ENCODE results near the gene RNF34. TPM values are rescaled to one million over a fixed set of nuclear protein-coding genes. Genes with fewer than 3 reads are reported as not detected.

Gene RNF34
- total and polyA plus RNA-seq, 2 of the 13 experiments (the other 11 are each of a cell fraction or from before 2014, with no cell fraction given): 36.8 to 53.2 TPM

GRCh38 chr12:121467638-121468498 is 68.0 kb downstream of the RNF34 start (continued):
- TF ChIP-seq GLMP (CRISPR knock-in tag; IDR thresholded peaks at IDR 0.05; ENCODE audit: borderline replicate concordance) (no peak), HDAC1 (CRISPR knock-in tag; IDR thresholded peaks at IDR 0.05) (peak; percentile 55), HOMEZ (CRISPR knock-in tag; IDR thresholded peaks at IDR 0.05; ENCODE audit: low read depth) (no peak), LRRFIP1 (CRISPR knock-in tag; conservative IDR thresholded peaks at IDR 0.05) (no peak), SP140L (CRISPR knock-in tag; IDR thresholded peaks at IDR 0.05; ENCODE audit: borderline replicate concordance) (no peak), SP1 (IDR thresholded peaks at IDR 0.05) (no peak), SP1 (CRISPR knock-in tag; IDR thresholded peaks at IDR 0.05) (no peak), CSRNP2 (CRISPR knock-in tag; conservative IDR thresholded peaks at IDR 0.05; ENCODE audit: low read depth) (no peak), BORCS8-MEF2B (CRISPR knock-in tag; IDR thresholded peaks at IDR 0.05) (peak; percentile 67; the same call in 1 of the 2 replicates), PRMT3 (CRISPR knock-in tag; IDR thresholded peaks at IDR 0.05; ENCODE audit: borderline replicate concordance, low read depth) (no peak), ZC3H13 (CRISPR knock-in tag; IDR thresholded peaks at IDR 0.05) (no peak), PBX2 (CRISPR knock-in tag; IDR thresholded peaks at IDR 0.05) (no peak), ZNF367 (CRISPR knock-in tag; IDR thresholded peaks at IDR 0.05; ENCODE audit: borderline replicate concordance) (no peak), ZNF18 (CRISPR knock-in tag; IDR thresholded peaks at IDR 0.05; ENCODE audit: insufficient replicate concordance) (no peak), PITX1 (CRISPR knock-in tag; IDR thresholded peaks at IDR 0.05) (no peak), HOXA3 (CRISPR knock-in tag; IDR thresholded peaks at IDR 0.05) (no peak; the same call in 1 of the 2 replicates), ZNF7 (CRISPR knock-in tag; IDR thresholded peaks at IDR 0.05) (no peak), ATRX (CRISPR knock-in tag; IDR thresholded peaks at IDR 0.05; ENCODE audit: borderline replicate concordance) (no peak), MXD4 (CRISPR knock-in tag; IDR thresholded peaks at IDR 0.05) (no peak; the same call in 1 of the 2 replicates)
